NCI-H748 (cell line): ENCODE data around the gene MYADM.

Experiments
- DNase-seq: peaks from one replicate; lab custom pipeline; 2025; ENCODE audit not compliant: unreplicated experiment; lab: John Stamatoyannopoulos, UW

MYADM gene

GRCh38 chr19:53910170-53910518 is 42.5 kb downstream of the MYADM start:
- peak; percentile 15 for DNase-seq

GRCh38 chr19:53912653-53913052 is 45.0 kb downstream of the MYADM start:
- DNase-seq = no peak

- no peak for DNase-seq
These were observed 47.3 kb downstream of the MYADM start for GRCh38 chr19:53915000-53915399.

GRCh38 chr19:53916004-53916403 is 48.3 kb downstream of the MYADM start:
- no peak for DNase-seq

- no peak for DNase-seq
These were observed 49.7 kb downstream of the MYADM start for GRCh38 chr19:53917356-53917755.
